WTC11 (cell line): Measurements from ENCODE around the gene APOBEC3B.

Experiments used
- ATF3 ChIP-seq: sonication (generic); formaldehyde crosslinking; conservative IDR thresholded peaks from 2 replicates; pipeline ENCODE4 v1.8.1; 2022; ENCODE audit warnings: mild to moderate bottlenecking, missing genetic modification reagents
- CTCF ChIP-seq: fragments of 200-600 bp; IDR thresholded peaks from 2 replicates; pipeline ENCODE4 v1.8.0; 2022; ENCODE audit warnings: antibody characterized with exemption
- NR2C2 ChIP-seq: sonication (generic); formaldehyde crosslinking; IDR thresholded peaks from 2 replicates; pipeline ENCODE4 v1.8.0; 2022; ENCODE audit warnings: mild to moderate bottlenecking, missing genetic modification reagents
- SP1 ChIP-seq: sonication (generic); formaldehyde crosslinking; conservative IDR thresholded peaks from 2 replicates; pipeline ENCODE4 v1.8.1; 2022; ENCODE audit warnings: missing genetic modification reagents

GRCh38 chr22:38941488-38941987 lies 40.6 kb upstream of the APOBEC3B start:
- no peak for TF ChIP-seq CTCF
- no peak for TF ChIP-seq ATF3 (CRISPR knock-in tag)
- no peak for TF ChIP-seq SP1 (CRISPR knock-in tag)
- no peak for TF ChIP-seq NR2C2 (CRISPR knock-in tag)
